Activated naive CD8-positive, alpha-beta T cell treated with anti-CD3 and anti-CD28 coated beads for 36 hours (primary cell): Measurements from ENCODE around the gene GUCA2A. TPM values are rescaled to one million over a fixed set of nuclear protein-coding genes. Genes with fewer than 3 reads are reported as not detected.
A peak's percentile ranks its signal among the peaks of the same experiment; 100 is the strongest.

ENCODE experiments used
- DNase-seq: peaks from one replicate; pipeline ENCODE4 v3.0.0; 2021
- H3K27ac Mint-ChIP-seq: one replicate; pipeline ENCODE4 v1.8.0; 2022; ENCODE audit warnings: mild to moderate bottlenecking, moderate library complexity, mixed read lengths
- H3K27me3 Mint-ChIP-seq: one replicate; pipeline ENCODE4 v1.8.0; 2022; ENCODE audit warnings: mild to moderate bottlenecking, mixed read lengths
- H3K36me3 Mint-ChIP-seq: one replicate; pipeline ENCODE4 v1.8.0; 2021; ENCODE audit warnings: mild to moderate bottlenecking, mixed read lengths
- H3K4me1 Mint-ChIP-seq: one replicate; pipeline ENCODE4 v1.8.0; 2021; ENCODE audit warnings: mixed read lengths
- H3K4me3 Mint-ChIP-seq: one replicate; pipeline ENCODE4 v1.8.0; 2022; ENCODE audit warnings: mild to moderate bottlenecking, moderate library complexity, mixed read lengths
- H3K9me3 Mint-ChIP-seq: one replicate; pipeline ENCODE4 v1.8.0; 2022; ENCODE audit warnings: mixed read lengths
- total RNA-seq, 2 experiments: library from RNA; stranded (reverse); gene quantifications; one replicate each; pipeline ENCODE4 v1.2.3, GENCODE V29; 2021

The GUCA2A gene
- total RNA-seq, 2 experiments from 2014 or later = not detected

DNA sequence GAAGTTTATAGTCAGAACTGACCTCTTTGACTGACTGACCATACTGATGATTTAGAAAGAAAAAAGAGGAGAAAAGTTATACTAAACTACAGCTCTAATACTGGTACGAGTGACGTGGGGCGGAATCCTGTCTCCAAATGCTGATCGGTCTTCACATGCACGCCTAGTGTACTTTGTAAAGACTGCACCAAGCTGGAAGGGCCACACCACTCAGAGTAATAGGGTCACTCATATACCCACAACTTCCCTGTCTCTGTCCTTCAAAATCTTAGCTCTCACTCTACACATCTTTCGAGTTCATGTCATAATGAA, 19.4 kb upstream of the GUCA2A start:
- H3K36me3 Mint-ChIP-seq = peaks cover 7% of the 10 kb centered on the region
- DNase-seq = no peak
- no peak overlapping the region for H3K4me3 Mint-ChIP-seq
- H3K27me3 Mint-ChIP-seq = no peaks in the 10 kb centered on the region
- no peak overlapping the region for H3K27ac Mint-ChIP-seq
- H3K9me3 Mint-ChIP-seq = no peaks in the 10 kb centered on the region
- H3K4me1 Mint-ChIP-seq = peaks cover 5% of the 10 kb centered on the region

DNA sequence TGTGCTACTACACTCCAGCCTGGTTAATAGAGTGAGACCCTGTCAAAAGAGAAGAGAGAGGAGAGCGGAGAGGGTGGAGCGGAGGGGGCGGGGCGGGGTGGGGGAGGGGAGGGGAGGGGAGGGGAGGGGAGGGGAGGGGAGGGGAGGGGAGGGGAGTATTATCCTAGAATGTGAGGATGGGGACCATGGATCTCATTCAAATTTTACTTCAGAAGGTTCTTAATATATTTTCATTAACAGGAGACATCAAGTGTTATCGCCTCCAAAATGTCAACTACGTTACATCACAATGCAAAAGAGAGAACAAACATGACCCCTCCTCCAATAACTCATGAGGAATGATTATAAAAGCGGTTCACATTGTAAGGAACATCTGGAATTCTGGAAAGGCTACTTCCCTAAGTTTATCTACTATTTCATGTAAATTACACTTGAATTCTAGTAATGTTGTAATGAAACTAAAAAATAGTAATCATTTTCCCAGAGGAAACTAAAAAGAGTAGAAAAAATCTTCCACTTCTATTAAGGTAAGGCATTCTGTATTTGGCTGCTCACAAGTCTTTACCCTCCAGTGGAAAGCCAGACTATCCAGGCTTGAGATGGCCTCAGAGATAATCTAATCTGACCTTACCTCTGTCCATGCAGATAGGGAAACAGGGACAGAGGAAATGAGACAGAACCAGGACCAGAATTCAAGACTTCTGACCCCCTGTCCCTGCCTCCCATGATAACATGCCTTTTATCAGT, 18.8 kb upstream of the GUCA2A start:
- peaks cover 7% of the 10 kb centered on the region for H3K36me3 Mint-ChIP-seq

GRCh38 chr1:42181687-42182086, 17.1 kb upstream of the GUCA2A start:
- Mint-ChIP-seq H3K4me3 (no peak overlapping the region), H3K27me3 (no peaks in the 10 kb centered on the region), H3K27ac (no peak overlapping the region), H3K36me3 (peaks cover 6% of the 10 kb centered on the region), H3K4me1 (peaks cover 7% of the 10 kb centered on the region), H3K9me3 (no peaks in the 10 kb centered on the region)
- DNase-seq = no peak

More for the DNA sequence above, 18.8 kb upstream of the GUCA2A start:
- Mint-ChIP-seq H3K9me3 (no peaks in the 10 kb centered on the region), H3K4me3 (no peak overlapping the region), H3K27ac (no peak overlapping the region), H3K4me1 (peaks cover 5% of the 10 kb centered on the region), H3K27me3 (no peaks in the 10 kb centered on the region)
- no peak for DNase-seq

- DNase-seq = no peak
- no peak overlapping the region for H3K4me3 Mint-ChIP-seq
- H3K4me1 Mint-ChIP-seq = peaks cover 5% of the 10 kb centered on the region
- no peaks in the 10 kb centered on the region for H3K27me3 Mint-ChIP-seq
- H3K9me3 Mint-ChIP-seq = no peaks in the 10 kb centered on the region
- H3K27ac Mint-ChIP-seq = peak overlapping the region; percentile 66
- peaks cover 3% of the 10 kb centered on the region for H3K36me3 Mint-ChIP-seq
Measured at GRCh38 chr1:42179900-42180329, 15.4 kb upstream of the GUCA2A start.

GRCh38 chr1:42179275-42179674, 14.7 kb upstream of the GUCA2A start:
- H3K4me3 Mint-ChIP-seq = no peak overlapping the region
- no peaks in the 10 kb centered on the region for H3K27me3 Mint-ChIP-seq
- DNase-seq = no peak
- H3K9me3 Mint-ChIP-seq = no peaks in the 10 kb centered on the region
- H3K36me3 Mint-ChIP-seq = peaks cover 3% of the 10 kb centered on the region
- H3K27ac Mint-ChIP-seq = no peak overlapping the region
- H3K4me1 Mint-ChIP-seq = peaks cover 2% of the 10 kb centered on the region

- peaks cover 2% of the 10 kb centered on the region for H3K4me1 Mint-ChIP-seq
- H3K9me3 Mint-ChIP-seq = no peaks in the 10 kb centered on the region
- no peak overlapping the region for H3K27ac Mint-ChIP-seq
- peaks cover 3% of the 10 kb centered on the region for H3K36me3 Mint-ChIP-seq
- no peak overlapping the region for H3K4me3 Mint-ChIP-seq
- no peak for DNase-seq
- H3K27me3 Mint-ChIP-seq = no peaks in the 10 kb centered on the region
Measured at GRCh38 chr1:42178249-42178648, 13.7 kb upstream of the GUCA2A start.

GRCh38 chr1:42177541-42177981, 13.0 kb upstream of the GUCA2A start:
- DNase-seq = no peak
- peaks cover 2% of the 10 kb centered on the region for H3K4me1 Mint-ChIP-seq
- H3K4me3 Mint-ChIP-seq = no peak overlapping the region
- no peaks in the 10 kb centered on the region for H3K27me3 Mint-ChIP-seq
- H3K9me3 Mint-ChIP-seq = no peaks in the 10 kb centered on the region
- no peak overlapping the region for H3K27ac Mint-ChIP-seq
- peaks cover 3% of the 10 kb centered on the region for H3K36me3 Mint-ChIP-seq

GRCh38 chr1:42176902-42177519, 12.5 kb upstream of the GUCA2A start:
- Mint-ChIP-seq H3K9me3 (no peaks in the 10 kb centered on the region), H3K4me3 (no peak overlapping the region), H3K4me1 (peaks cover 2% of the 10 kb centered on the region), H3K36me3 (peaks cover 3% of the 10 kb centered on the region), H3K27ac (peak overlapping the region; percentile 25), H3K27me3 (no peaks in the 10 kb centered on the region)
- no peak for DNase-seq

DNA sequence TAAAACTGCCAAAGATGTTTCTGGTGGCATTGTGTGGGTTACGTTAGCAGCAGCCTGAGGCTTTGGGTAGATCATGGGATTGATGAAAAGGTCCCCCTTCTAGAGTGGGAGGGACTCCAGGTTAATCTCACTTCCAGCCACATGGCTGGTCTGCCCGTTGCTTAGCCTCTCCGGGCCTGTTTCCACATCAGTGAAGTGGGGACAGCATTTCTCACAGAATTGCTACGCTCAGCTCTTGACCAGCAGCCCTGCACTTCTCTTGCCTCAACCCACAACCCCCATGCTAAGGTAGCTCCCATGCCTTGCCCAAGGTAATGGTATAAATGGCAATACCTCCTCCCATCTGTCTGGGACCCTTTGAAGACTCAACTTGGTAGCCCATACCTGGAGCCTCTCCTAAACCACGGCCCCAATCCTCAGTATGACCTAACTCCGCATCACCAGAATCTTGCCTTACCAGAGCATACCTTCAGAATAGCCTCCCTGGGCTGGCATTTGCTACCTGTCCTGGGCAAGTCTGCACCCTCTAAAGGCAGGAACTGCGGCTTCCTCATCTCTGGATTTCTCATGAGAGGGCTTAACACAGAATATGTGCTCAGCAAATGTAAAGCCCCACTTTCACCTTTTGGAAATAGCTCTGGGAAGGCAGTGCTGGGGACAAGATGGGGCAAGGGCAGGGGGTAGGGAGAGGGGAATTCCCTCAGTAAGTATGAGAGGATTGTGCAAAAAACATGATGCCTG, 10.9 kb upstream of the GUCA2A start:
- no peak for DNase-seq
- Mint-ChIP-seq H3K27ac (no peak overlapping the region), H3K9me3 (no peaks in the 10 kb centered on the region), H3K4me1 (peaks cover 2% of the 10 kb centered on the region), H3K27me3 (no peaks in the 10 kb centered on the region), H3K4me3 (no peak overlapping the region), H3K36me3 (peaks cover 3% of the 10 kb centered on the region)

- no peak overlapping the region for H3K27ac Mint-ChIP-seq
- H3K4me3 Mint-ChIP-seq = no peak overlapping the region
- H3K36me3 Mint-ChIP-seq = peaks cover 3% of the 10 kb centered on the region
- H3K4me1 Mint-ChIP-seq = peaks cover 2% of the 10 kb centered on the region
- H3K27me3 Mint-ChIP-seq = no peaks in the 10 kb centered on the region
- DNase-seq = no peak
- H3K9me3 Mint-ChIP-seq = no peaks in the 10 kb centered on the region
Measured at GRCh38 chr1:42173961-42174735, 9.6 kb upstream of the GUCA2A start.

DNA sequence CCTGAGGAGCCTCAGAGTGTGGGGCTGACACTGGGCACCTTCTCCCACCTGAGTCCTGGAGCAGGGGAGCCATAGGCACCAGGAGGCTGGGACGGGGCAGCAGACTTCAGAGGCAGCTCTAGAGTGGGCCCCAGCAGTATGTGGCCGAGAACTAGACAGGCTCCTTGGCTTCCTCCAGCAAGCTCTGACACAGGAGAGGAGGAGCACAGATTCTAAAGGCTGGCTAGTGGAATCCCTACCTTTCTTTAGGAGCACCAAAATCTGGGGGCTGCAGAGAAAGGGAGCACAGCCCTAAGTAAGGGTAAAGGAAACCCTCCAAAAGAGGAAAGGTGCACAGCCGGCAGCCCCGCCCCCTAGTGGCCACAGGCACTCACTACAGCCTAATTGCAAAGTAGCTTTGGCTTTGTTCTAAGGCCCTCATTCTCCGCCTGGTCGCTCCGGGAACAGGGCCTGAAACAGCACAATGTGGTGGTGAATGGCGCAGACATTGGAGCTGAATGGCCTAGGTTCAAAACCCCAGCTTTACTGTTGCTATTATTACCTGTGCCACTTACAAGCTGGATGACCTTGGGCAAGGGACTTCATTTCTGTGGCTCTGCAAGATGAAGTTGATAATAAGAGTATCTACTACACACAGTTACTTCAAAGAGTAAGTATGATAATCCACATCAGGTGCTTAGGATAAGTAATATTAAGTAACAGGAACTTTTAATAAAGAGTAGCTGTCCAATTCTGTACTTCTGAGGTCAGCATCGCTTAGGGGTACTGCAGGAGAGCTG, 8.8 kb upstream of the GUCA2A start:
- H3K4me3 Mint-ChIP-seq = no peak overlapping the region
- H3K4me1 Mint-ChIP-seq = peaks cover 2% of the 10 kb centered on the region
- no peaks in the 10 kb centered on the region for H3K27me3 Mint-ChIP-seq
- peaks cover 3% of the 10 kb centered on the region for H3K36me3 Mint-ChIP-seq
- no peak overlapping the region for H3K27ac Mint-ChIP-seq
- peak; percentile 62 for DNase-seq
- no peaks in the 10 kb centered on the region for H3K9me3 Mint-ChIP-seq

GRCh38 chr1:42172381-42173133, 8.0 kb upstream of the GUCA2A start:
- Mint-ChIP-seq H3K4me1 (peaks cover 2% of the 10 kb centered on the region), H3K9me3 (no peaks in the 10 kb centered on the region), H3K36me3 (peaks cover 3% of the 10 kb centered on the region), H3K4me3 (no peak overlapping the region), H3K27ac (no peak overlapping the region), H3K27me3 (no peaks in the 10 kb centered on the region)
- DNase-seq = no peak

- peaks cover 1% of the 10 kb centered on the region for H3K4me1 Mint-ChIP-seq
Measured at GRCh38 chr1:42171679-42172266, 7.2 kb upstream of the GUCA2A start.

More at GRCh38 chr1:42171679-42172266, 7.2 kb upstream of the GUCA2A start:
- H3K36me3 Mint-ChIP-seq = peaks cover 2% of the 10 kb centered on the region
- no peaks in the 10 kb centered on the region for H3K9me3 Mint-ChIP-seq
- no peak for DNase-seq
- H3K27ac Mint-ChIP-seq = no peak overlapping the region
- no peak overlapping the region for H3K4me3 Mint-ChIP-seq
- H3K27me3 Mint-ChIP-seq = no peaks in the 10 kb centered on the region
